IPS DF 6.9 (cell line): Measurements from ENCODE around the gene FANCI.

Experiments
- DNase-seq: peaks from one replicate; pipeline ENCODE4 v3.0.0-alpha.2; 2013; ENCODE audit warnings: low read depth, low spot score
- H3K27ac ChIP-seq: one replicate; pipeline ENCODE4 v1.5.1; 2013; ENCODE audit warnings: low read length, control low read depth
- H3K27me3 ChIP-seq: 2 replicates; pipeline ENCODE4 v1.6.1; 2013; ENCODE audit warnings: mild to moderate bottlenecking, low read length; ENCODE audit not compliant: control insufficient read depth, insufficient read depth
- H3K36me3 ChIP-seq: 2 replicates; pipeline ENCODE4 v1.6.1; 2013; ENCODE audit warnings: low read length; ENCODE audit not compliant: control insufficient read depth, insufficient read depth
- H3K4me1 ChIP-seq: 2 replicates; pipeline ENCODE4 v1.6.1; 2013; ENCODE audit warnings: low read length; ENCODE audit not compliant: control insufficient read depth, insufficient read depth
- H3K4me3 ChIP-seq: 2 replicates; pipeline ENCODE4 v1.5.1; 2013; ENCODE audit warnings: mild to moderate bottlenecking, low read length
- H3K9me3 ChIP-seq: 2 replicates; pipeline ENCODE4 v1.6.1; 2013; ENCODE audit warnings: low read length, inconsistent platforms; ENCODE audit not compliant: control insufficient read depth, insufficient read depth
- WGBS: extraction: QIAGEN DNeasy Blood & Tissue Kit; methylation state at CpG from one replicate; pipeline ENCODE4 v1.1.7; 2013; ENCODE audit warnings: mixed read lengths, missing lambda C conversion rate; ENCODE audit not compliant: insufficient read length, insufficient coverage; 5-methylcytosine and 5-hydroxymethylcytosine counted together

The FANCI gene

GRCh38 chr15:89330881-89331595, 87.3 kb downstream of the FANCI start:
- no peak for DNase-seq
- no CpG with 5 or more reads among the region's 7 CpGs for WGBS
- Histone ChIP-seq H3K27me3 (no peaks in the 10 kb centered on the region), H3K4me3 (no peak overlapping the region), H3K4me1 (0 out of 2 replicates have a peak, but pooled peaks cover 2% of the 10 kb centered on the region), H3K27ac (no peak overlapping the region), H3K9me3 (no peaks in the 10 kb centered on the region), H3K36me3 (peaks cover 39% of the 10 kb centered on the region)

- DNase-seq = no peak
- Histone ChIP-seq H3K27ac (no peak overlapping the region), H3K36me3 (peaks cover 27% of the 10 kb centered on the region), H3K4me3 (no peak overlapping the region), H3K27me3 (no peaks in the 10 kb centered on the region), H3K4me1 (0 out of 2 replicates have a peak, but pooled peaks cover 2% of the 10 kb centered on the region), H3K9me3 (no peaks in the 10 kb centered on the region)
- WGBS = no CpG with 5 or more reads among the region's 10 CpGs
These were observed 88.7 kb downstream of the FANCI start for GRCh38 chr15:89332446-89332845.

GRCh38 chr15:89333011-89333860, 89.5 kb downstream of the FANCI start:
- Histone ChIP-seq H3K27me3 (no peaks in the 10 kb centered on the region), H3K4me3 (peak overlapping the region; percentile 78; the same call in 1 of the 2 replicates), H3K36me3 (peaks cover 24% of the 10 kb centered on the region), H3K27ac (no peak overlapping the region), H3K9me3 (no peaks in the 10 kb centered on the region), H3K4me1 (0 out of 2 replicates have a peak, but pooled peaks cover 2% of the 10 kb centered on the region)
- WGBS = no CpG with 5 or more reads among the region's 57 CpGs
- DNase-seq = no peak

- Histone ChIP-seq H3K36me3 (peaks cover 16% of the 10 kb centered on the region), H3K9me3 (no peaks in the 10 kb centered on the region), H3K27ac (no peak overlapping the region), H3K4me3 (peak overlapping the region; percentile 78; the same call in 1 of the 2 replicates), H3K27me3 (no peaks in the 10 kb centered on the region), H3K4me1 (0 out of 2 replicates have a peak, but pooled peaks cover 2% of the 10 kb centered on the region)
- DNase-seq = no peak
- no CpG with 5 or more reads among the region's 43 CpGs for WGBS
These were observed 90.3 kb downstream of the FANCI start for GRCh38 chr15:89333959-89334509.

- H3K27ac ChIP-seq = no peak within 1 kb of the TSS
- H3K4me3 ChIP-seq = peak within 1 kb of the TSS; percentile 78; the same call in 1 of the 2 replicates
- H3K27me3 ChIP-seq = no peaks in the 10 kb centered on the region
- peak; percentile 92 for DNase-seq
- 0 out of 2 replicates have a peak, but pooled peaks cover 2% of the 10 kb centered on the region for H3K4me1 ChIP-seq
- no peaks in the 10 kb centered on the region for H3K9me3 ChIP-seq
- WGBS = no CpG with 5 or more reads among the region's 85 CpGs
- H3K36me3 ChIP-seq = peaks cover 12% of the 10 kb centered on the region
These were observed 90.9 kb downstream of the FANCI start, which contains the start of gene POLG for GRCh38 chr15:89334510-89335297. POLG (minus strand) TSS chr15:89334824; CDS start chr15:89333754, 1,070 bp downstream.

- no peaks in the 10 kb centered on the region for H3K27me3 ChIP-seq
- H3K4me3 ChIP-seq = peak overlapping the region; percentile 56; the same call in 1 of the 2 replicates
- H3K4me1 ChIP-seq = 0 out of 2 replicates have a peak, but pooled peaks cover 2% of the 10 kb centered on the region
- H3K36me3 ChIP-seq = peaks cover 7% of the 10 kb centered on the region; the same call in 1 of the 2 replicates
- H3K27ac ChIP-seq = no peak overlapping the region
- H3K9me3 ChIP-seq = no peaks in the 10 kb centered on the region
- no CpG with 5 or more reads among the region's 40 CpGs for WGBS
- no peak for DNase-seq
These were observed 91.7 kb downstream of the FANCI start for GRCh38 chr15:89335298-89336041.

GRCh38 chr15:89338036-89338435, 94.3 kb downstream of the FANCI start:
- Histone ChIP-seq H3K4me1 (0 out of 2 replicates have a peak, but pooled peaks cover 2% of the 10 kb centered on the region), H3K4me3 (no peak overlapping the region), H3K36me3 (peaks cover 4% of the 10 kb centered on the region; the same call in 1 of the 2 replicates), H3K27me3 (no peaks in the 10 kb centered on the region), H3K27ac (no peak overlapping the region), H3K9me3 (no peaks in the 10 kb centered on the region)
- WGBS = no CpG with 5 or more reads among the region's 6 CpGs
- DNase-seq = no peak

- no peaks in the 10 kb centered on the region; the same call in 1 of the 2 replicates for H3K36me3 ChIP-seq
- no peaks in the 10 kb centered on the region for H3K9me3 ChIP-seq
- no peaks in the 10 kb centered on the region for H3K27me3 ChIP-seq
- no peaks in the 10 kb centered on the region for H3K4me1 ChIP-seq
- DNase-seq = no peak
- WGBS = no CpG with 5 or more reads among the region's 7 CpGs
- H3K4me3 ChIP-seq = no peak overlapping the region
- H3K27ac ChIP-seq = no peak overlapping the region
These were observed 96.8 kb downstream of the FANCI start for GRCh38 chr15:89340573-89340972.

- H3K4me3 ChIP-seq = no peak overlapping the region
- DNase-seq = no peak
- peaks cover 4% of the 10 kb centered on the region for H3K4me1 ChIP-seq
- no peak overlapping the region for H3K27ac ChIP-seq
- no peaks in the 10 kb centered on the region for H3K9me3 ChIP-seq
- H3K36me3 ChIP-seq = no peaks in the 10 kb centered on the region; the same call in none of the 2 replicates
- no CpG with 5 or more reads among the region's 8 CpGs for WGBS
- no peaks in the 10 kb centered on the region for H3K27me3 ChIP-seq
These were observed 97.7 kb downstream of the FANCI start for GRCh38 chr15:89341316-89342005.
